NB4 (cell line): ENCODE measurements around the gene OTX2.
A peak's percentile ranks its signal among the peaks of the same experiment; 100 is the strongest.

ENCODE experiments used
- DNase-seq: peaks from one replicate; pipeline ENCODE4 v3.0.0; 2010; ENCODE audit warnings: low read depth
- H3K4me3 ChIP-seq: one replicate; pipeline ENCODE4 v1.5.1; 2011; ENCODE audit warnings: mild to moderate bottlenecking, low read depth, low read length, moderate library complexity
- MYC ChIP-seq: IDR thresholded peaks from 2 replicates; pipeline ENCODE4 v1.6.1; 2011; ENCODE audit warnings: low read depth, low read length
- POLR2A ChIP-seq: IDR thresholded peaks from 2 replicates; pipeline ENCODE4 v1.6.1; 2011; ENCODE audit warnings: mild to moderate bottlenecking; ENCODE audit not compliant: insufficient read length; ENCODE audit errors: extremely low read depth
- TF ChIP-seq, protein P1 (sequence below): IDR thresholded peaks from 2 replicates; pipeline ENCODE4 v1.6.1; 2011; ENCODE audit warnings: low read depth, low read length
- TF ChIP-seq, protein P2 (sequence below): IDR thresholded peaks from one replicate; pipeline ENCODE4 v1.5.1; 2012; ENCODE audit warnings: low read depth, low read length

OTX2 gene

GRCh38 chr14:56751471-56751870 is 58.8 kb downstream of the OTX2 start:
- no peak for DNase-seq
- H3K4me3 ChIP-seq: no peak overlapping the region
- TF ChIP-seq POLR2A (no peak), MYC (no peak)
- TF ChIP-seq, protein P1, sequence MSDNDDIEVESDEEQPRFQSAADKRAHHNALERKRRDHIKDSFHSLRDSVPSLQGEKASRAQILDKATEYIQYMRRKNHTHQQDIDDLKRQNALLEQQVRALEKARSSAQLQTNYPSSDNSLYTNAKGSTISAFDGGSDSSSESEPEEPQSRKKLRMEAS: no peak
- TF ChIP-seq, protein P2, sequence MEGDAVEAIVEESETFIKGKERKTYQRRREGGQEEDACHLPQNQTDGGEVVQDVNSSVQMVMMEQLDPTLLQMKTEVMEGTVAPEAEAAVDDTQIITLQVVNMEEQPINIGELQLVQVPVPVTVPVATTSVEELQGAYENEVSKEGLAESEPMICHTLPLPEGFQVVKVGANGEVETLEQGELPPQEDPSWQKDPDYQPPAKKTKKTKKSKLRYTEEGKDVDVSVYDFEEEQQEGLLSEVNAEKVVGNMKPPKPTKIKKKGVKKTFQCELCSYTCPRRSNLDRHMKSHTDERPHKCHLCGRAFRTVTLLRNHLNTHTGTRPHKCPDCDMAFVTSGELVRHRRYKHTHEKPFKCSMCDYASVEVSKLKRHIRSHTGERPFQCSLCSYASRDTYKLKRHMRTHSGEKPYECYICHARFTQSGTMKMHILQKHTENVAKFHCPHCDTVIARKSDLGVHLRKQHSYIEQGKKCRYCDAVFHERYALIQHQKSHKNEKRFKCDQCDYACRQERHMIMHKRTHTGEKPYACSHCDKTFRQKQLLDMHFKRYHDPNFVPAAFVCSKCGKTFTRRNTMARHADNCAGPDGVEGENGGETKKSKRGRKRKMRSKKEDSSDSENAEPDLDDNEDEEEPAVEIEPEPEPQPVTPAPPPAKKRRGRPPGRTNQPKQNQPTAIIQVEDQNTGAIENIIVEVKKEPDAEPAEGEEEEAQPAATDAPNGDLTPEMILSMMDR: peak; percentile 6
